HG03060 (cell line): ENCODE data around the gene ZNF440.
A peak's percentile ranks its signal among the peaks of the same experiment; 100 is the strongest.
"Not testable (repeated sequence)": the region's sequence is repeated elsewhere in the genome, so short reads cannot be mapped to it uniquely, and the experiment has no call there.

ENCODE experiments used
- ATAC-seq: cut with Tn5 transposase; IDR thresholded peaks from one replicate; pipeline ENCODE4 v1.9.1; 2021; ENCODE audit warnings: low read depth, moderate number of reproducible peaks; ENCODE audit not compliant: unreplicated experiment

ZNF440 gene

GRCh38 chr19:11821474-11822109, 7.5 kb downstream of the ZNF440 start:
- ATAC-seq, result no peak

GRCh38 chr19:11828957-11829876, 15.1 kb downstream of the ZNF440 start:
- ATAC-seq, result not testable (repeated sequence)

- no peak for ATAC-seq
Measured at GRCh38 chr19:11832253-11832912, 18.3 kb downstream of the ZNF440 start.

- no peak for ATAC-seq
Measured at GRCh38 chr19:11833541-11833940, 19.5 kb downstream of the ZNF440 start.

GRCh38 chr19:11835626-11836066, 21.6 kb downstream of the ZNF440 start:
- ATAC-seq, result not testable (repeated sequence)

GRCh38 chr19:11843722-11844121, 29.6 kb downstream of the ZNF440 start:
- no peak for ATAC-seq

GRCh38 chr19:11847615-11848014, 33.5 kb downstream of the ZNF440 start:
- ATAC-seq, result not testable (repeated sequence)

GRCh38 chr19:11848200-11848593, 34.1 kb downstream of the ZNF440 start:
- no peak for ATAC-seq

GRCh38 chr19:11848594-11849469, 34.8 kb downstream of the ZNF440 start, which contains the start of gene ZNF439:
Gene ZNF439, plus strand, starts transcription at chr19:11848726. Its CDS starts 142 bp downstream, at chr19:11848868.
- ATAC-seq, result peak; percentile 39

- ATAC-seq, result not testable (repeated sequence)
Measured at GRCh38 chr19:11850289-11850688, 36.2 kb downstream of the ZNF440 start.

GRCh38 chr19:11853358-11853757, 39.3 kb downstream of the ZNF440 start:
- ATAC-seq, result no peak

GRCh38 chr19:11856596-11857250, 42.6 kb downstream of the ZNF440 start:
- no peak for ATAC-seq

GRCh38 chr19:11860721-11861120, 46.6 kb downstream of the ZNF440 start:
- ATAC-seq, result no peak

- no peak for ATAC-seq
Measured at GRCh38 chr19:11861301-11861700, 47.2 kb downstream of the ZNF440 start.

- ATAC-seq, result not testable (repeated sequence)
Measured at GRCh38 chr19:11867766-11868165, 53.7 kb downstream of the ZNF440 start.

GRCh38 chr19:11868188-11868587, 54.1 kb downstream of the ZNF440 start:
- ATAC-seq, result no peak

GRCh38 chr19:11872624-11873023, 58.6 kb downstream of the ZNF440 start:
- ATAC-seq, result no peak

- ATAC-seq, result no peak
Measured at GRCh38 chr19:11873762-11874161, 59.7 kb downstream of the ZNF440 start.

- ATAC-seq, result not testable (repeated sequence)
Measured at GRCh38 chr19:11879687-11880266, 65.7 kb downstream of the ZNF440 start.
